HG03342 (cell line): ENCODE results near the gene DPP10.

Source experiments
- ATAC-seq: cut with Tn5 transposase; IDR thresholded peaks from one replicate; pipeline ENCODE4 v1.9.1; 2021; ENCODE audit warnings: mild to moderate bottlenecking, moderate library complexity; ENCODE audit not compliant: unreplicated experiment

The DPP10 gene

GRCh38 chr2:115533081-115533480 lies 1090.6 kb downstream of the DPP10 start:
- no peak for ATAC-seq

- no peak for ATAC-seq
Observed at GRCh38 chr2:115541814-115542213, 1099.4 kb downstream of the DPP10 start.

GRCh38 chr2:115542331-115542730 lies 1099.9 kb downstream of the DPP10 start:
- ATAC-seq, result no peak

DNA sequence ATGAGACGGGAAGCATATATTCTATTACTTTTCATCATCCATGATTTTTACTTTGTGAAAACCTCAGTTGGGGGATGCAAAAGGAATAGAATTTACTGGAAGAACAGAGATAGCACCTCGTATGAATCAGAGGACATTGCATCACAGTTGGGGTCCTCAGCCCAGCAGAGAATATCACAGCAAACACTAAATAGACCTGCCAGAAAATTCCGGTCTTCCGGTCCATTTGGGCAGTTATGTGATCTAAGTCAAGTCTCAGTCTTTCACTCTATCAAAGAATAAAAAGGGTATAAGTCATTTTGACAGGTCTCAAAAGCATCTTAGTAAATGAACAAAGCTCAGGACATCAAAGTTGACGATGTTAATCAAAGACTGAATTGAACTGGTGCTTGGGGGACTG lies 1100.6 kb downstream of the DPP10 start:
- ATAC-seq, result no peak

GRCh38 chr2:115543461-115543860 lies 1101.0 kb downstream of the DPP10 start:
- no peak for ATAC-seq

DNA sequence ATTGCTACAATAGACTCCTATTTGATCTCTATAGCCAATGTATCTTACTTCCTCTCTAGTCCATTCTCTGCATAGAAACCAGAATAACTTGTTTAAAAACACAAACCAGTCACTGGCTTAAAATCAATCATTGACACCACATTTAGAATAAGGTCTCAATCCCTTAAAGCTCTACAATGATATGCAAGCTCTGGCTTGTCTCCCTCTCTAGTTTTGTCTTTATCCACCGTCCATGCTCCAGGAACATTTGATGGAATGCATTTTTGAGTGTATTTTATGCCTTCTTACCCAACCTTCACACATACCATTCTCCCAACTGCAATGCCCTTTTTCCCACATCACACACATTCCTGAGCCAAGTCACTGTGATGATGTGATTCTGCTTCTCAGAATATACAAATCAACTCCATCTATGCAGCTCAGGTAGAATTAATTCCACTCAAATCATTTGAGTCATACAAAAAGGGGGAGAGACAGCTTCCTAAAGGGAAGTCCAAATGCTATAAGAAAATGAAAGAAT lies 1107.2 kb downstream of the DPP10 start:
- ATAC-seq, result no peak

DNA sequence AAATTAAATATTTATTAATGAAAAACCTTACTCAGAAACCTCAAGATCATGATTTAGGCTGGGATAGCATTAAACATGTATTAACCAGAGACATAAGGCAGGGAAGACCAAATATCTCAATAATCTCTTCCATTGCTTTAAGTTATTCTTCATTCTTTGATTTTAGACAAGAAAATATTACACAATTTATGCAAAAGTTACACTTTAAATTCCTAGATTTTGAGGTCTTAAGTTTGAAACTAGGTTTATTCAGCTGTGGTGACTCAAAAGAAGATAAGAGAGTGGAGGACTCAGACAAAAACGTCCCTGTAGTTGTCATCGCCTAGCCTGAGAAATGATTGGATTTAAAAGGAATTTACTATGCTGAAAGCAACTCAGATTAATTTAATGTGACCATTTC lies 1110.3 kb downstream of the DPP10 start:
- no peak for ATAC-seq

DNA sequence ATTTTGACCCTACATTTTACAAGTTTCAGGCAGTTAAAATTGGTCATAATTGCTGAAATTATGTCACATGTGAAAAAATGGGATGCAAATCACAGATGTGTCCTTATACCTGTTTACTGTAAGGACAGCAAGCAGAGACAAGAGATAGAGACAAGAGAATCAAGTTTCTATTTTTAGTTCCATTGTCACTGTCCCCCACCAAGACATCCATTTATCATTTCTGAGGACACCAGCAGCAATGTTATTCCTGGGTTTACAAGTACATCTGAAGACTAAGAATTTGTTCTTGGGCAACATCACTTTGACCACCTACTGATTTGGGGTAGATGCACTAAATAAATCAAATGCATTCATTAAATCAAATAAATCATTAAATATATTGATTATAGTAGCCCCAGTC lies 1111.7 kb downstream of the DPP10 start:
- ATAC-seq, result no peak

DNA sequence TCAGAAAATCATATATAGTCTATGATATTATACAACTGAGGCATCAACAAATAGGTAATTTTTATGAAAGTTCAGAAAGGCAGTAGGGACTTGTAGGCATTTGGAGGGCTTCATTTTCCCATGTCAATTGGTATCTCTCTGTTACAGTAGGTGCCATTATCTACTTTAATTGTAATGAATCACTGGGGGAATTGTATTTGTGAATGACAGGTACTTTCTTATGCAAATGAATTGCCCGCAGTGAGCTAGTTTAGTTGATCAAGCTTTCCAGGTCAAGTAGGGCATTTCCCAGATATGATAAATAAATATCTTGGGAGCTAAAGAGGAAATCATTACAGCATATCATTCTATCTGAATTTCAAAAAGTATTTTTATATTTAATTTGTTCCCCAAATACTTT lies 1116.3 kb downstream of the DPP10 start:
- no peak for ATAC-seq

DNA sequence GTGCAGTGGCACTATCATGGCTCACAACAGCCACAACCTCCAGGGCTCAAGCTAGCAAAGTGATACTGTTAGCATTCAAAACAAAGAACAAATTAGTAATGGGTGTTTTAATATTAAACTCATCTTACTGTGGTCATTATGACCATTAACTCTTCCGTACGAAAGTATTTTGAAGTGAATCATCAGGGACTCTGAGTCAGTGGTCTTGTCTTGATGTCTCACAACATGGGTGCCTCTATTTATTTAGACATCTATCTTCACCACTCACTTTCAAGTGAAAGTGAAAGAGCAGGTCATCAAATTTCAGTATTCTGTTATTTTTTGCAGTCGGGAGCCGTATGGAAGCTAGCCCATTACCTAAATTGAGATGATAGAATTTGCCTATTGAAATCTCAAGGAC lies 1118.2 kb downstream of the DPP10 start:
- ATAC-seq, result no peak

GRCh38 chr2:115568643-115569042 lies 1126.2 kb downstream of the DPP10 start:
- ATAC-seq, result no peak

GRCh38 chr2:115569547-115569946 lies 1127.1 kb downstream of the DPP10 start:
- ATAC-seq, result no peak

GRCh38 chr2:115572746-115573145 lies 1130.3 kb downstream of the DPP10 start:
- no peak for ATAC-seq

DNA sequence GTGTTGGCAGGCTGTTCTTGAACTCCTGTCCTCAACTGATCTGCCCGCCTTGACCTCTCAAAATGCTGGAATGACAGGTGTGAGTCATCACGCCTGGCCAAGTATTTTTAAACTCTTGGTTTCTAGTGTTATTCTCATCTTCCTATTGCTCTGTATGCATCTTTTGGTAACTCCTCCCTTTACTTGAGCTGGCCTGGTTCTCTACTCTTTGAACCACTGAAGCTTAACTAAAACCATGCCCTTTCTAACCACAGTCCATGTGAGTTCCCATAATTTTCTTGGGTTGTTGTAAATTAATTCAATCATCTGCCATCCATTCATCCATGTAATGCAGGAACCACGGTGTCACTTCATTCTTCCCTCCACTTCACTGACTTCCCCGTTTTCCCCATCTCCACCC lies 1131.3 kb downstream of the DPP10 start:
- no peak for ATAC-seq

DNA sequence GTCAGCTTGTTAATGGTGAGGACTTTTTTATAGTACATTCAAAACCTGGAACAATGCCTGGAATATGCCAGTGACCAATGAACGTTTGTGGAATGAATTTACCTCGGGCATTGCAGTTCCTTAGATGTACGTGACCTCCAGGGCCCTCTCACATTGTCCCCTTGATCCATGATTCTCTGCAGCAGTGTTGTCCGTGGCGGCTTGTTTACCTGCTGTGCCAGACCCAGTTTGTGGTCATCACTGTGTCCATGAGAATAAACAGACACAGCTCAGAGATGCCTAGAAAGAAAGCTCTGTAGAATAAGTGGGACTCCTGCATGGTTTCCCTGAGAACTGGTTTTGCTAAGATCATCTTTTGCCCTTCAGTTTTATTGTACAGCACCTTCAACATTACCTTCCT lies 1132.2 kb downstream of the DPP10 start:
- ATAC-seq, result no peak

GRCh38 chr2:115580784-115581183 lies 1138.3 kb downstream of the DPP10 start:
- ATAC-seq, result no peak

- ATAC-seq, result no peak
Observed at GRCh38 chr2:115584507-115584906, 1142.1 kb downstream of the DPP10 start.

DNA sequence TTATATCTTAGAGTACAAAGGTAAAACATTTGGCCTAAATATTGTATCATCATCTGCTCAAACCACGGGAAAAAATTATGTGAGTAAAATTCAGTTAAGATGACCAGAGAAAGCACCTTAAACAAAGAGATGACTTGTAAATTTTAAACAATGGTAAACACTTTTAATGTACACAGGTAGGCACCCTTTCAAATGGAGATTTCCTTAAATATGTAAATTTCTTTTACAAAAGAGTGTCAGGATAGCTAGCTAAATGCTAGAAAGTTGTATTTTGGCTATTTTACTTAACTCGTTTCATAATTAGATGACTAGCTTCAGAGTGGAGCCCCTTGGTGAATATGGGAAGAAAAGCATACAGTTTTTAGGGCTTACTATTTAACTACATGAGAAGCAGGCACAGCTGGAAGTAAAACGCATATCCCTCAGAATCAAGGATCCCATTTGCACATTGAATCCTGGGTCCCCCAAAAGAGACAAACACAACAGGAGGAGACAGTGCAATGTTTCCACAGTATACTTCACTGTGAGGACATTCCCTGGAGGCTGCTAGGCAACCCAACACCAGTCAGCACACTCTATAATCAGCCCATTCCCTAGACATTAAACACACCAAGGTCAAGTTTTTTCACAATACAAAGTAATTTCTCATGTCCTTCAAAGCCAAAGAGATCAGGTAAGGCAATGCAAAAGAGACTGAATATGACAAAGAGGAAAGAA lies 1154.4 kb downstream of the DPP10 start:
- ATAC-seq, result no peak

GRCh38 chr2:115603285-115603684 lies 1160.8 kb downstream of the DPP10 start:
- no peak for ATAC-seq

DNA sequence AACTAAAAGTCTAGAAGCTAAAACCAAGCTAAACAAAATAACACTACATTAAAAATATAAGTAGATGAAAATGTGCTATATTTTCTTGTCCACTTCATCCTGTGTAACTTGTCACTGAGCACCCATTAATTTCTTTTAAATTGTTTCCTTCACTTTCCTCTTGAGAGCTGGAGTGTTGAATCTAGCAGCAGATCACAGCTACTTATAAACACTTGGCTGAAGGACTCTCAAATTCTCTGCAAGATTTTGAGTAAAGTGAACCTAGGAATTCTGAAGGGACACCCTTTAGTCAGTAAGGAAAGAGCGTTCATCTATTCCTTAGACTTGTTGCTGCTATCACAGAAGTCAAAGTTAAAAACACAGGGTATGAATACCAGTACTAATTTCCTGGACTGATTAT lies 1163.9 kb downstream of the DPP10 start:
- no peak for ATAC-seq

- ATAC-seq, result no peak
Observed at GRCh38 chr2:115609978-115610377, 1167.5 kb downstream of the DPP10 start.

DNA sequence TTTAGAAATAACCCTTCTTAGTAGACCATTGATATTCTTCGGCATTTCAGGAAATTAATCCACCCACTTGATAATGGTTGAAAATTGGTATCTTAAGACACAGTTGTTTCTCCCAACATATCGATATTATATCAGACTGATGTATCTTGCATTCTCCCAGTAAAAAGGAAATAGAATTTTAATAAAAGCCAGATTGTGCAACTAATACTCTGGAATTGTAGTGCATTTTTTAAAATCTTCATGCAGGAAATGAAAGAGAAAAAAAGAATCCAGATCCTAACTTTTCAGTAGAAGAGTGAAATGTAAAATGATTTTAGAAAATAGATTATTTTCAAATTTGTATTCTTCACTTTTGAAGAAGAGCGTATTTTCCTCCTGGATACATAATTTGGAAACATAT lies 1168.4 kb downstream of the DPP10 start:
- ATAC-seq, result no peak

DNA sequence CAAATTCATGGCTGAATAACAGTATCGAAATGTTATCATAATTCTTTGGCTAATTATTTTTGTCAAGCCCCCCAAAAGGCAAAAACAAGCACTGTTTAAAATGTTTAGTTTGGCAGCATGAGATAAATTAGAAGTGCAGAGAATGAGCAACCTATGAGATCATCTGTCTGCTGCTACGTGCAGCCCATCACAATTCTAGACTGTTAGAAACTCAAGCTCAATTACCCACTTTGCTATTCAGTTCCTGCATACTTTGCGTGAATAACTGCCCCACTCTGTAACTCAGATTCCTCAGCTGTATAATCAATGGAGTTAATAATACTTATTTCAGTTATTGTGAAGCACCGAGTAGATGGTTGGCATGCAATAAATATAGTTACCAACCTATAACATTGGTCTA lies 1181.9 kb downstream of the DPP10 start:
- ATAC-seq, result no peak
